GM12874 (cell line): ENCODE measurements around the gene ENAH.

Source experiments
- TF ChIP-seq, protein P1 (sequence below): IDR thresholded peaks from 2 replicates; pipeline ENCODE4 v1.5.1; 2011; ENCODE audit warnings: low read depth, mild to moderate bottlenecking, control low read depth, low read length, moderate library complexity; ENCODE audit not compliant: insufficient read depth

Gene ENAH

DNA sequence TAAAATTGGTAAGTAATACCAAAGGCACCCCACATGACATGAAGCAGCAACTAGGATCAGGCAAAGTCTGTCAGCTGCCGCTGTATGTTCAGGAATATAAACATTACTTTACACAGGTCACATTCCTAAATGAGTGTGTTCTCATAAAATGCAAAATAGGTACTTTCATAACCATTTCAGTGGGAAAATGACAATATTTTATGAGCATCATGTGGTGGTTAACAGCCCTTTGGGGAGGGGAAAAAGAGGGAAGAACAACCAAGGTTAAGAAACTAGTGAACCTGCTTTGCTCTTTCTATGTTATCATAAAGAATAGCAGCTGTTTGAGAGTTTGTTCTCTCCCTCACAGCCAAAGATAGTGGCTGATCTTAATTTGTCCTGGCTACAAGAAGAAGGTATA is 119.7 kb downstream of the ENAH start:
- TF ChIP-seq, protein P1, sequence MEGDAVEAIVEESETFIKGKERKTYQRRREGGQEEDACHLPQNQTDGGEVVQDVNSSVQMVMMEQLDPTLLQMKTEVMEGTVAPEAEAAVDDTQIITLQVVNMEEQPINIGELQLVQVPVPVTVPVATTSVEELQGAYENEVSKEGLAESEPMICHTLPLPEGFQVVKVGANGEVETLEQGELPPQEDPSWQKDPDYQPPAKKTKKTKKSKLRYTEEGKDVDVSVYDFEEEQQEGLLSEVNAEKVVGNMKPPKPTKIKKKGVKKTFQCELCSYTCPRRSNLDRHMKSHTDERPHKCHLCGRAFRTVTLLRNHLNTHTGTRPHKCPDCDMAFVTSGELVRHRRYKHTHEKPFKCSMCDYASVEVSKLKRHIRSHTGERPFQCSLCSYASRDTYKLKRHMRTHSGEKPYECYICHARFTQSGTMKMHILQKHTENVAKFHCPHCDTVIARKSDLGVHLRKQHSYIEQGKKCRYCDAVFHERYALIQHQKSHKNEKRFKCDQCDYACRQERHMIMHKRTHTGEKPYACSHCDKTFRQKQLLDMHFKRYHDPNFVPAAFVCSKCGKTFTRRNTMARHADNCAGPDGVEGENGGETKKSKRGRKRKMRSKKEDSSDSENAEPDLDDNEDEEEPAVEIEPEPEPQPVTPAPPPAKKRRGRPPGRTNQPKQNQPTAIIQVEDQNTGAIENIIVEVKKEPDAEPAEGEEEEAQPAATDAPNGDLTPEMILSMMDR, result no peak

DNA sequence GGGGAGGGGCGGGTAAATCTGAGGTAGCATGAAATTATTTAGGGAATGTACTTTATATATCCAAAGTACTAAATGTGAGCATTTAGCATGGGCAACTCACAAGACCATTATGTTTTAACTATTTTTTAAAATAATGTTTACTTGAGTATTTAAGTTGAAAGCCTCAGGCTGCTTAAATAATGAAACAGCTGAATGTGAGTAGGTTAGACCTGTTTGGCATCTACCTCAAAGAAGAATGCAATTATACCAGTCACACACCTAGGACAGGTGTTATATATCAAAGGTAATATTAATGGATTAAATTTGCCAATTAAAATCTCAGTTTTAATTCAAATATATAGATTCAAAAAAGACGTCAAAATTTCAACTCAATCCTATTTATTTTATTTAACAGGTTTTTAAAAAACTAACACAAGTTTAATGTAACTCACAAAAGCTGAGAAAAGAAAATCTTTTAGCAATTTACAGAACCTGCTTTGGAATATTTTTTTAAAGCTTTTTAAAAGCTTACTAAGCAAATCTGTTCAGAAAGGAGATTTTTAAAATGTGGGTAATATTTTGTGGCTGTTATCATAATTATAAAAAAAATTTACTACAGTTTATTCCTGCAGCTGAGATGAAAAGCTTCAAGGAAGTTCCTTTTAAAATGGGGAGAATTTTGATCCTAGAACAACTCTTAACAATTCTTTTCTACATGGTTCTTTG is 120.5 kb downstream of the ENAH start:
- TF ChIP-seq, protein P1, result no peak

DNA sequence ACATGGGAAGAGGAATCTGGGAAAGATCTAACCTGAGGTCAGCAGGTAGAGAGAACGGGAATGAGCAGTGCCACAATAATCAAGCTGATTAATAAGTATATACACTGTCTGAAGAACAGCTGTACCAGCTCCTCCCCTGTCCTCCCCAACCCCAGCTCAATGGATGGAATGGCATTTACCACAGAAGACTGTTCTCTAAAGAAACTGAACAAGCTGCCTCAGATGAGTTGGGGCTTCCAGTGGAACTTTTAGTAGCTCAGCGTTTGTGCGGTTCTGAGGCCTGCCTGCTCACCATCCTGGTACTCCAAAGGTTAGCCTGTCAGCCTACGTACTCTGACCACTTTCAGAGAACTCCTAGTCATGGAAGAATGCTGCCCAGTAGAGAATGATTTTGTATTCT is 123.2 kb downstream of the ENAH start:
- TF ChIP-seq, protein P1, result no peak

DNA sequence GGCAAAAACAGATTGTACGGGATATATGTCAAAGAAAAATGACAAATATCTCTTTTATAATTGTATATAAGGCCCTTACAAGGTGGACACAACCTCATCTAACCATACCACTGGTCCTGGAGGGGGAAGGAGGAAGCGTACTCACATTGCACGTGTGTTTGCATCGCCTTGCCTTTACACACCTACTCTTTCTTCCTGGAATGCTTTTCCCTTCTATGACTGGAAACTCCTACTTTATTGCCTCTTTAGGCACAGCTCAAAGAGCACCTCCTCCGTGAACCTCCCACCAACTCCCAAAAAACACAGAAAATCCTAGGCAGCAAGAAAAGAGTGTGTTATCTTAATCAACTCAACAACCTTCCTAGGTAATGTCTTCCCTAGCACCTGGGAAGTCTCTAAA is 125.3 kb downstream of the ENAH start:
- TF ChIP-seq, protein P1, result no peak

DNA sequence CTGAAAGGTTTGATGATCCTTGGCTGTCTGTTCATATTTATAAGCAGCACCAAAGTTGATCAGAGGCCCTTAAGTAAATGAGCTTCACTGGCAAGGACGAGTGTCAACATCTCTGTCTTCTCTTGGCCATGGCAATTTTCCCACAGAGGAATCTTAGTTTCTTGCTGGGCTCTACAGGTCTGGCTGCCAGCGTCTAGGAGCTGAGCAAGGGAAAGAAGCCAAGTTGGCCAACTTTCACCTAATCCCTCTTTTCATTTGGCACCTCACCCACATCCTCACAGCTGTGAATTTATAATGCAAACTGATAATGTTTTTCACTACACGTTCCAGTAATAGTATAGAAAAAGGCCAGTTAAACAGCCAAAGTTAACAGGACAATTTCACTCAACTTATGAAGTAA is 126.0 kb downstream of the ENAH start:
- TF ChIP-seq, protein P1, result no peak

DNA sequence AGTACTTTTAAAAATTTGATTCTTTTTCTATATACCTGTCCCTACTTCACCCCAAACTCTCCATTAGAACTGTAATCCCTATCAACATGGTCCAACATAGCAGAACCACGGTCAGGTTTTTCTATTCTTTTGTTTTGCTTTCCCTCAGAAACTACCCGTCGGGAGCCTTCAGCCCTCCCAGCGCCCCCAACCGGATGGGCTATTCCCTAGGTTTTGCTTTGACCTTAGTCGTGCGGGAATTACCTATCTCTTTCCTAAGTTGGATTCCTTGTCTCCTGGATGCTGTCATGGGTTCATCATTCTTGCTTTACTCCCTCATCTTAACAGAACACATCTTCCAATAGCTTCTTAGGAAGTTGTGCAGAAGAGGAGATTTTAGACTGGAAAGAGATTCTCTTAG is 127.5 kb downstream of the ENAH start:
- TF ChIP-seq, protein P1, result no peak

DNA sequence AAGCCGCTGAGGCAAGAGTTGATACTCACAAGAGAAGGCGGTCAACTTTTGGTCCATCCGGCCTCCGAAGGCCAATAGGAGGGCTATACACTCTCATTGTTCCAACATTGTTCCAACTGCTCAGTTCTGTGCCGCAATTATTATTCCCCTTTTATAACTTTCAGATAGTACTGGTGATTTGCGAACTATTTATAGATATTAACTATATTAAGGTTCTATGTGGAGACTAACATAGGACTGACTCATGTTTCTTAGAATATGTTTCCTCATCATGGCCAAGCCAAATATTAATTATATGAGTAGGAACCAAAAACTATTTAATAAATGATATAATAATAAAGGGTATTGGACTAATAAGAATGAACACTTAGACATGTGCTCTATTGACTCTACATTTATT is 128.4 kb downstream of the ENAH start:
- TF ChIP-seq, protein P1, result no peak
